Fibroblast of villous mesenchyme (primary cell): ENCODE measurements around the gene SHANK3. TPM values are rescaled to one million over a fixed set of nuclear protein-coding genes. Genes with fewer than 3 reads are reported as not detected.

ENCODE experiments used
- DNase-seq: peaks from one replicate; pipeline ENCODE4 v3.0.0-alpha.2; 2010; ENCODE audit warnings: low read depth
- H3K4me3 ChIP-seq: 2 replicates; pipeline ENCODE4 v1.5.1; 2011; ENCODE audit warnings: low read depth, mild to moderate bottlenecking, low read length
- total RNA-seq: library from RNA; depleted of rRNA; stranded (reverse); fragments of >200 nt; gene quantifications from 2 replicates; pipeline ENCODE4 v1.2.3, GENCODE V29; 2012
- TF ChIP-seq, protein P1 (sequence below): IDR thresholded peaks from 2 replicates; pipeline ENCODE4 v1.5.1; 2012; ENCODE audit warnings: low read depth, mild to moderate bottlenecking, low read length; ENCODE audit not compliant: insufficient read depth

The SHANK3 gene
- total RNA-seq, 1 donor: 0.86 TPM

DNA sequence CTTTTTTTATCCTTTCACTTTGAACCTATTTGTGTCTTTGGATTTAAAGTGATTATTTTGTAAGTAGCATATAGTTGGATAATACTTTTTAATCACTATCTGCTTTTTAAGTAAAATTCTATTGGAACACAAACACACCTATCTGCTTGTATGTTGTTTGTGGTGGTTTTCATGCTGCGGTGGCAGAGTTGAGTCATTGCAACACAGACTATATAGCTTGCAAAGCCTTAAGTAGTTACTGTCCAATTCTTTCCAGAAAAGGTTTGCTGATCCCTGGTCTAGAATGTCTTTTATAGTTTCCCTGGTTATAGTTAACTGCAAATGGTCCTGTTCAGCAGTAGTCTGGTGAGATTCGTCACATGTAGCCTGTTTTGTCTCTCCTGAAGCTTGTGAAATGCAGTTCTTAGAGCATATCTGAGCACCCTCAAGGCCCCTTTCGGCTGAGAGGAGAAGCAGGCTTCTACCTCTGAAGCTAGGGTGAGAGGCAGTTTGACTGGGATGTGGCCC, 21.5 kb downstream of the SHANK3 start:
- DNase-seq: peak; percentile 35
- TF ChIP-seq, protein P1, sequence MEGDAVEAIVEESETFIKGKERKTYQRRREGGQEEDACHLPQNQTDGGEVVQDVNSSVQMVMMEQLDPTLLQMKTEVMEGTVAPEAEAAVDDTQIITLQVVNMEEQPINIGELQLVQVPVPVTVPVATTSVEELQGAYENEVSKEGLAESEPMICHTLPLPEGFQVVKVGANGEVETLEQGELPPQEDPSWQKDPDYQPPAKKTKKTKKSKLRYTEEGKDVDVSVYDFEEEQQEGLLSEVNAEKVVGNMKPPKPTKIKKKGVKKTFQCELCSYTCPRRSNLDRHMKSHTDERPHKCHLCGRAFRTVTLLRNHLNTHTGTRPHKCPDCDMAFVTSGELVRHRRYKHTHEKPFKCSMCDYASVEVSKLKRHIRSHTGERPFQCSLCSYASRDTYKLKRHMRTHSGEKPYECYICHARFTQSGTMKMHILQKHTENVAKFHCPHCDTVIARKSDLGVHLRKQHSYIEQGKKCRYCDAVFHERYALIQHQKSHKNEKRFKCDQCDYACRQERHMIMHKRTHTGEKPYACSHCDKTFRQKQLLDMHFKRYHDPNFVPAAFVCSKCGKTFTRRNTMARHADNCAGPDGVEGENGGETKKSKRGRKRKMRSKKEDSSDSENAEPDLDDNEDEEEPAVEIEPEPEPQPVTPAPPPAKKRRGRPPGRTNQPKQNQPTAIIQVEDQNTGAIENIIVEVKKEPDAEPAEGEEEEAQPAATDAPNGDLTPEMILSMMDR: no peak
- H3K4me3 ChIP-seq: no peak overlapping the region

DNA sequence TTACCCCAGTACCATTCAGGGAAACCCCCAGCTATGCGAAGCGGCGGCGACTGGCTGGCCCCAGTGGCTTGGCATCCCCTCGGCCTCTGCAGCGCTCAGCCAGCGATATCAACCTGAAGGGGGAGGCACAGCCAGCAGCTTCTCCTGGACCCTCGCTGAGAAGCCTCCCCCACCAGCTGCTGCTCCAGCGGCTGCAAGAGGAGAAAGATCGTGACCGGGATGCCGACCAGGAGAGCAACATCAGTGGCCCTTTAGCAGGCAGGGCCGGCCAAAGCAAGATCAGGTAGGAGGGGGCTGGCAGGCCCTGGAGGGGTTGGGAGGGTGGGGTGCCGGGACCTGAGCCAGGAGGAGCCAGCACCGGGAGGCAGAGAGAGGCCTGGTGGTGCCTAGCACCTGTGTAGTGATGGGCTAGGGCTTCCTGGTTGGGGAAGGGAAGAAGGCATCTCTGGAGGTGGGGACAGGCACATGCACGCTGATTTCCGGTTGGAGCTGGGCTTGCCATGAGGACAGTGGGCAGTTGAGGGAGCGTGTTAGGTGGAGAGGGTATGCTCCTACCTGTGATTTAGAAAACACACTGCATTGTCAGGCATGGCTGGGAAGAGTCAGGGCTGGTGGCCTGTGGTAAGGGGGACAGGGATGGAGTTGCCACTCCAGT, 22.3 kb downstream of the SHANK3 start:
- no peak for DNase-seq
- H3K4me3 ChIP-seq: no peak overlapping the region
- TF ChIP-seq, protein P1: no peak

DNA sequence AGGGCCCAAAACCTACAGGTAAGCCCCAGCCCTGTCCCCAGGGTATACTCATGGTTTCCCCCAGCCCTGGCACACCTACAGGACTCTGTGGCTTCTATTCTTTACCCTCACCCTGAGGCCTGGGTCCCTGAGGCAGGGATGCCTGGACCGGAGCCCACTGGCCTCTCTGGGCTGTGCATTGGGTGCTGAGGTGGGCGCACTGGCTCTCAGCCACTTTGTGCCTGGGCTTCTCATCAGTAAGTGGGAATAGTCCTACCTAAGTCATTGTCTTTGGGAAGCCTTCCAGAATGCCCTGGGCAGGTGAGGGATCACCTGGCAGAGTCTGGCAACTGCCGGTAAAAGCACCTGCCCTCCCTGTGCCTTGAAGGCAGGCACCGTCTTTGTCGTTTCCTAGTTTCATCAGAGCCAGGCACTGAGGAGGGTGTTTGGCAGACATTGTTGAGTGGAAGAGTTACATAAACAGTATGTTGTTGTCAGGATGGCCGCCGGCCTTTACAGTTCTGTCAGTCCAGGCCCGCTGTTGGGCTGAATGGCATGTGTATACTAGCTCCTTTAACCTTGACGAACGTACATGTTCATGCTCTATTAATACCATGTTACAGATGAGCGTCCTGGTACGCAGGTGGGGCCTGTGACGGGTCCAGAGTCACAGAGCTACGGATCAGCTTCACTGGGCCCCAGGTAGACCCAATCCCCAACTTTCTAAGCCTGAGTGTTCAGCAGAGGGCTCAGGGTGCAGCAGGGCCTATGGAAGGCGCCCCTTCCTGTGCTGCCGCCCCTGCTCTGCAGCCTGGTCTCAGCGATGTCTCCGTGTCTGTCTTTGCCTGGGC, 23.0 kb downstream of the SHANK3 start:
- no peak for DNase-seq
- TF ChIP-seq, protein P1: no peak
- no peak overlapping the region for H3K4me3 ChIP-seq

DNA sequence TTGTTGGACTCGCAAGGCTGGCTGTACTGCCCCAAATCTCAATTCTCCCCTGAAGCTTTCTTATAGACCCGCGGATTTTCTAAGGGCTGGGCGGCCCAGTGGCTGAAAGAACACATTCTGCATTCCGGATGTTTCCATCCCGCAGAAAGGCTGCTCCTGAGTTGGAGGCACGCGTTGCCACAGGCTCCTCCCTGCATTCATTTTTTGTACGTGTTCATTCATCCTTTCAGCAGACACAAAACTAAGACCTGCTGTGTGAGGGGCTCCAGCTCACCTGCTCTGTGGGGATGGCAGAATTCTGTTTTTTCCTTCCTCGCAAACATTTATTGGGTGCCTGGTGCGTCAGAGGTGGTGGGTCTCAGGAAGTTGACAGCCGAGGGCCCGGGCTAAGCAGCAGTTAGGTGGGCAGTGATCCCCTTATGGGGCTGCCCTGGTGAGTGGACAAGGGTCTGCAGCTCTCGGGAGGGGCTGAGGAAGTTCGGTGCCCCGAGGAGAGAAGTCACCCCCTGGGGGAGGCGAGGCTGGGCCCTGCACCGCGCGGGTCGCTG, 23.7 kb downstream of the SHANK3 start:
- DNase-seq: no peak
- TF ChIP-seq, protein P1: no peak
- no peak overlapping the region for H3K4me3 ChIP-seq

DNA sequence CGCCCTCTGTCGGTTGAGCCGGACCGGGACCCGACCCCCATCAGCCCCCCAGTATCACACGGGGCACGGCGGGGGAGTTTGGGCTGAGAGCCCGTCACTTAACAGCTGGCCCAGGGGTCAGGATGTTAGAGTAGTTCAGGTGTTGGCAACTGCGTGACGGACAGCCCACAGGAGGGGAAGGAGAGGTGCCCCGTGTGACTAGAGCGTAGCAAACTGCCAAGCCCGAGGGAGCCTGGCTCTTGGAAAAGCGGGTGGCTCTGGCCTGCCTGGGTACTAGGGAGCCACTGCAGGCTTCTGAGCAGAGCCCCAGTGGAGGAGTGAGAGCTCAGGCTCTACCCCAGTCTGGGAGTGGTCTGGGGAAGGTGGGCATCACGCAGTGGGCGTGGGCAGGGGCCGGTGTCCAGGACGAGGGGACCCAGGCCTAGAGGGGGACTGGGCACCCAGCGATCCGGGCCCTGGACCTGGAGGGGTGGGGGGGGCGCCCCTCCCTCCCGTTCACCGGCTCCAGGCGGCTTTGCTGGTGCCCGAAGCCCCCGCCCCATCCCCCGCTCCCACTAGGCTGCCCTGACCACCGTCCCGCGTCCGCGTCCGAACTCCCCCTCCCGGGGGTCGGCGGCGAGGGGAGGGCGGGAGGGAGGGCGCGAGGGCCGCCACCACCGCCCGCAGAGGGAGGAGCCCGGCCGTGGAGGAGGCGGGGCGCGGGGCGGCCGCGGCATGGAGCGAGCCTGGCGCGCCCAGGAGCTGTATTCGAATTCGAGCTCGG, 24.4 kb downstream of the SHANK3 start:
- TF ChIP-seq, protein P1: peak; percentile 42
- peak; percentile 10 for DNase-seq
- H3K4me3 ChIP-seq: peak overlapping the region; percentile 60
